Activated CD8-positive, alpha-beta memory T cell treated with anti-CD3 and anti-CD28 coated beads, Interleukin-2, amount 10 ng/mL, durations not matched to agents 7 days and 5 days (primary cell): ENCODE measurements around the gene INTS13. TPM values are rescaled to one million over a fixed set of nuclear protein-coding genes. Genes with fewer than 3 reads are reported as not detected.
"Not testable (repeated sequence)": the region's sequence is repeated elsewhere in the genome, so short reads cannot be mapped to it uniquely, and the experiment has no call there.

ENCODE experiments used
- ATAC-seq: fragments of 150-1000 bp; cut with Tn5 transposase; one replicate; pipeline ENCODE4 v1.10.0; 2021; ENCODE audit warnings: moderate library complexity
- CTCF ChIA-PET: fragments of 350-600 bp; sonication (Branson Sonifier 250); formaldehyde crosslinking; loops from one replicate; lab custom pipeline; 2021; ENCODE audit warnings: antibody characterized with exemption; lab: Charles Lee
- DNase-seq: peaks from one replicate; pipeline ENCODE4 v3.0.0-alpha.2; 2020
- H3K27ac Mint-ChIP-seq: one replicate; pipeline ENCODE4 v1.8.0; 2021; ENCODE audit warnings: mild to moderate bottlenecking, mixed read lengths
- H3K27me3 Mint-ChIP-seq: one replicate; pipeline ENCODE4 v1.8.0; 2021; ENCODE audit warnings: mixed read lengths
- H3K36me3 Mint-ChIP-seq: one replicate; pipeline ENCODE4 v1.8.0; 2021; ENCODE audit warnings: mild to moderate bottlenecking, mixed read lengths
- H3K4me1 Mint-ChIP-seq: one replicate; pipeline ENCODE4 v1.8.0; 2021; ENCODE audit warnings: mixed read lengths
- H3K4me3 Mint-ChIP-seq: one replicate; pipeline ENCODE4 v1.8.0; 2021; ENCODE audit warnings: mild to moderate bottlenecking, moderate library complexity, mixed read lengths
- H3K9me3 Mint-ChIP-seq: one replicate; pipeline ENCODE4 v1.8.0; 2022; ENCODE audit warnings: low read depth, mixed read lengths
- total RNA-seq, 2 experiments: library from RNA; stranded (reverse); gene quantifications; one replicate each; pipeline ENCODE4 v1.2.3, GENCODE V29; 2021

The INTS13 gene
- 10 to 100 TPM; 44.7 to 48.6 TPM for total RNA-seq

- ATAC-seq: peak; percentile 91
- Mint-ChIP-seq H3K27ac (peak within 1 kb of the TSS; percentile 97), H3K4me3 (peak within 1 kb of the TSS; percentile 98), H3K4me1 (peaks cover 48% of the 10 kb centered on the region), H3K27me3 (no peaks in the 10 kb centered on the region), H3K36me3 (peaks cover 32% of the 10 kb centered on the region), H3K9me3 (no peaks in the 10 kb centered on the region)
- DNase-seq: peak; percentile 99
- CTCF ChIA-PET: interaction anchor here (0.8 to 1.0 kb wide), 2 partner anchors 105 to 369 kb away, joined by 3 to 4 read pairs; partner anchors contain the start of gene ITPR2
Measured at GRCh38 chr12:26937863-26938700, at the start of gene INTS13, which contains the start of gene FGFR1OP2. Gene INTS13 (minus strand): TSS chr12:26937981. CDS start chr12:26936803, 1,178 bp downstream. Gene FGFR1OP2 (plus strand): TSS chr12:26938470. CDS start chr12:26954159, 15,689 bp downstream.

GRCh38 chr12:26982866-26983265, 45.1 kb upstream of the INTS13 start:
- H3K4me1 Mint-ChIP-seq: peaks cover 9% of the 10 kb centered on the region
- DNase-seq (no peak), ATAC-seq (no peak)
- no peak overlapping the region for H3K4me3 Mint-ChIP-seq
- no peaks in the 10 kb centered on the region for H3K27me3 Mint-ChIP-seq
- CTCF ChIA-PET: interaction anchor here (0.5 kb wide), 1 partner anchor 30 kb away, joined by 3 read pairs; no protein-coding TSS in a partner anchor
- no peak overlapping the region for H3K27ac Mint-ChIP-seq
- H3K36me3 Mint-ChIP-seq: peaks cover 61% of the 10 kb centered on the region
- H3K9me3 Mint-ChIP-seq: no peaks in the 10 kb centered on the region

- H3K9me3 Mint-ChIP-seq: no peaks in the 10 kb centered on the region
Measured at GRCh38 chr12:26979733-26980132, 42.0 kb upstream of the INTS13 start.

GRCh38 chr12:26978801-26979200, 41.0 kb upstream of the INTS13 start:
- ATAC-seq: no peak
- no peak for DNase-seq
- CTCF ChIA-PET: interaction anchor here (1.1 kb wide), 1 partner anchor 9 kb away, joined by 4 read pairs; no protein-coding TSS in a partner anchor
- Mint-ChIP-seq H3K36me3 (peaks cover 65% of the 10 kb centered on the region), H3K4me1 (peaks cover 13% of the 10 kb centered on the region), H3K4me3 (no peak overlapping the region), H3K9me3 (no peaks in the 10 kb centered on the region), H3K27ac (no peak overlapping the region), H3K27me3 (no peaks in the 10 kb centered on the region)

More at GRCh38 chr12:26979733-26980132, 42.0 kb upstream of the INTS13 start:
- H3K4me1 Mint-ChIP-seq: peaks cover 18% of the 10 kb centered on the region
- no peak overlapping the region for H3K4me3 Mint-ChIP-seq
- no peak overlapping the region for H3K27ac Mint-ChIP-seq
- ATAC-seq (no peak), DNase-seq (no peak)
- H3K36me3 Mint-ChIP-seq: peaks cover 62% of the 10 kb centered on the region
- CTCF ChIA-PET: no interaction called here
- no peaks in the 10 kb centered on the region for H3K27me3 Mint-ChIP-seq

GRCh38 chr12:26976687-26977086, 38.9 kb upstream of the INTS13 start:
- H3K4me1 Mint-ChIP-seq: peaks cover 14% of the 10 kb centered on the region
- DNase-seq: no peak
- H3K27me3 Mint-ChIP-seq: no peaks in the 10 kb centered on the region
- H3K36me3 Mint-ChIP-seq: peaks cover 53% of the 10 kb centered on the region
- H3K9me3 Mint-ChIP-seq: no peaks in the 10 kb centered on the region
- CTCF ChIA-PET: no interaction called here
- no peak overlapping the region for H3K27ac Mint-ChIP-seq
- no peak overlapping the region for H3K4me3 Mint-ChIP-seq
- ATAC-seq: no peak

- H3K36me3 Mint-ChIP-seq: peaks cover 51% of the 10 kb centered on the region
- ATAC-seq (peak; percentile 93), DNase-seq (peak; percentile 71)
- CTCF ChIA-PET: interaction anchor here (0.7 to 1.0 kb wide), 4 partner anchors 14 to 66 kb away, joined by 3 read pairs; partner anchors contain the start of gene TM7SF3
- peaks cover 18% of the 10 kb centered on the region for H3K4me1 Mint-ChIP-seq
- no peaks in the 10 kb centered on the region for H3K27me3 Mint-ChIP-seq
- no peak overlapping the region for H3K4me3 Mint-ChIP-seq
- no peak overlapping the region for H3K27ac Mint-ChIP-seq
- H3K9me3 Mint-ChIP-seq: no peaks in the 10 kb centered on the region
Measured at GRCh38 chr12:26971963-26972362, 34.2 kb upstream of the INTS13 start.

GRCh38 chr12:26970136-26970535, 32.4 kb upstream of the INTS13 start:
- H3K36me3 Mint-ChIP-seq: peaks cover 38% of the 10 kb centered on the region
- no peak overlapping the region for H3K4me3 Mint-ChIP-seq
- no peaks in the 10 kb centered on the region for H3K9me3 Mint-ChIP-seq
- no peak overlapping the region for H3K27ac Mint-ChIP-seq
- ATAC-seq (no peak), DNase-seq (no peak)
- no peaks in the 10 kb centered on the region for H3K27me3 Mint-ChIP-seq
- peaks cover 7% of the 10 kb centered on the region for H3K4me1 Mint-ChIP-seq
- CTCF ChIA-PET: interaction anchor here (1.4 kb wide), 1 partner anchor 8 kb away, joined by 4 read pairs; no protein-coding TSS in a partner anchor

- CTCF ChIA-PET: no interaction called here
- Mint-ChIP-seq H3K4me1 (peaks cover 6% of the 10 kb centered on the region), H3K36me3 (peaks cover 36% of the 10 kb centered on the region), H3K4me3 (no peak overlapping the region), H3K9me3 (no peaks in the 10 kb centered on the region), H3K27ac (no peak overlapping the region), H3K27me3 (no peaks in the 10 kb centered on the region)
- DNase-seq (no peak), ATAC-seq (no peak)
Measured at GRCh38 chr12:26966842-26967241, 29.1 kb upstream of the INTS13 start.

GRCh38 chr12:26963413-26963812, 25.6 kb upstream of the INTS13 start:
- ATAC-seq (no peak), DNase-seq (no peak)
- Mint-ChIP-seq H3K4me1 (no peaks in the 10 kb centered on the region), H3K4me3 (no peak overlapping the region), H3K27ac (no peak overlapping the region), H3K27me3 (no peaks in the 10 kb centered on the region), H3K36me3 (peaks cover 36% of the 10 kb centered on the region), H3K9me3 (no peaks in the 10 kb centered on the region)
- CTCF ChIA-PET: no interaction called here

- no peaks in the 10 kb centered on the region for H3K9me3 Mint-ChIP-seq
- H3K27me3 Mint-ChIP-seq: no peaks in the 10 kb centered on the region
- H3K4me1 Mint-ChIP-seq: no peaks in the 10 kb centered on the region
- H3K27ac Mint-ChIP-seq: no peak overlapping the region
- no peak for ATAC-seq
- H3K36me3 Mint-ChIP-seq: peaks cover 39% of the 10 kb centered on the region
- no peak overlapping the region for H3K4me3 Mint-ChIP-seq
- CTCF ChIA-PET: no interaction called here
- DNase-seq: no peak
Measured at GRCh38 chr12:26961803-26962202, 24.0 kb upstream of the INTS13 start.

- H3K4me1 Mint-ChIP-seq, ATAC-seq, DNase-seq, H3K27ac Mint-ChIP-seq, H3K9me3 Mint-ChIP-seq, H3K27me3 Mint-ChIP-seq, CTCF ChIA-PET, H3K4me3 Mint-ChIP-seq: not testable (repeated sequence)
- peaks cover 40% of the 10 kb centered on the region for H3K36me3 Mint-ChIP-seq
Measured at GRCh38 chr12:26961391-26961790, 23.6 kb upstream of the INTS13 start.

GRCh38 chr12:26954027-26954426, 16.2 kb upstream of the INTS13 start:
- peaks cover 40% of the 10 kb centered on the region for H3K36me3 Mint-ChIP-seq
- no peak overlapping the region for H3K4me3 Mint-ChIP-seq
- H3K9me3 Mint-ChIP-seq: no peaks in the 10 kb centered on the region
- H3K27ac Mint-ChIP-seq: no peak overlapping the region
- no peak for ATAC-seq
- CTCF ChIA-PET: interaction anchor here (1.5 to 1.7 kb wide), 2 partner anchors 12 to 60 kb away, joined by 3 to 5 read pairs; partner anchors contain the start of gene TM7SF3
- H3K27me3 Mint-ChIP-seq: no peaks in the 10 kb centered on the region
- H3K4me1 Mint-ChIP-seq: peaks cover 18% of the 10 kb centered on the region
- no peak for DNase-seq

GRCh38 chr12:26953447-26953846, 15.7 kb upstream of the INTS13 start:
- Mint-ChIP-seq H3K27me3 (no peaks in the 10 kb centered on the region), H3K9me3 (peaks cover under 1% of the 10 kb centered on the region), H3K36me3 (peaks cover 45% of the 10 kb centered on the region), H3K4me3 (no peak overlapping the region), H3K4me1 (peaks cover 18% of the 10 kb centered on the region), H3K27ac (no peak overlapping the region)
- CTCF ChIA-PET: interaction anchor here (0.7 to 1.7 kb wide), 3 partner anchors 12 to 186 kb away, joined by 3 to 5 read pairs (median 3); partner anchors contain the start of gene TM7SF3
- DNase-seq (no peak), ATAC-seq (no peak)
